ENCODE data around the gene SUOX. TPM values are rescaled to one million over a fixed set of nuclear protein-coding genes. Genes with fewer than 3 reads are reported as not detected.
A peak's percentile ranks its signal among the peaks of the same experiment; 100 is the strongest.

The SUOX gene
- total RNA-seq, 1 experiment from 2014 or later = 23.2 TPM

GRCh38 chr12:56037161-56037560 lies 40.1 kb downstream of the SUOX start:
- POLR2A ChIA-PET = interaction anchor here (1.5 kb wide), 1 partner anchor 67 kb away, joined by 7 read pairs; the partner anchor contains the start of gene PA2G4
- Mint-ChIP-seq H3K9me3 (no peaks in the 10 kb centered on the region), H3K4me3 (no peak overlapping the region), H3K27me3 (ENCODE audit: low read depth) (no peaks in the 10 kb centered on the region), H3K4me1 (peaks cover 30% of the 10 kb centered on the region), H3K36me3 (peaks cover 16% of the 10 kb centered on the region), H3K27ac (peak overlapping the region; percentile 74; the same call in 1 of the 2 replicates)
- TF ChIP-seq KAT7 (CRISPR knock-in tag; IDR thresholded peaks at IDR 0.05; ENCODE audit: borderline replicate concordance) (no peak), AFF4 (CRISPR knock-in tag; IDR thresholded peaks at IDR 0.05; ENCODE audit: borderline replicate concordance) (no peak), JAZF1 (CRISPR knock-in tag; IDR thresholded peaks at IDR 0.05) (no peak), USF1 (CRISPR knock-in tag; IDR thresholded peaks at IDR 0.05) (no peak), EMX1 (CRISPR knock-in tag; IDR thresholded peaks at IDR 0.05) (no peak), ERG (CRISPR knock-in tag; IDR thresholded peaks at IDR 0.05) (no peak), PRDM15 (CRISPR knock-in tag; IDR thresholded peaks at IDR 0.05) (no peak), FOXK1 (CRISPR knock-in tag; IDR thresholded peaks at IDR 0.05) (no peak), CDX4 (CRISPR knock-in tag; IDR thresholded peaks at IDR 0.05; ENCODE audit: borderline replicate concordance) (no peak), CREB1 (CRISPR knock-in tag; IDR thresholded peaks at IDR 0.05) (no peak), SMAD4 (CRISPR knock-in tag; IDR thresholded peaks at IDR 0.05) (no peak), MAX (CRISPR knock-in tag; IDR thresholded peaks at IDR 0.05) (no peak), MLX (CRISPR knock-in tag; IDR thresholded peaks at IDR 0.05) (no peak)
- no peak for DNase-seq (ENCODE audit: low spot score)
- ATAC-seq = no peak
- CTCF ChIA-PET = no interaction called here
